Measurements from ENCODE around the gene TRIM29.

Gene TRIM29

GRCh38 chr11:120079750-120080610 lies 57.9 kb downstream of the TRIM29 start:
- no peak for DNase-seq (ENCODE audit: low read depth)
- TF ChIP-seq CTCF (IDR thresholded peaks at IDR 0.05; ENCODE audit: control insufficient read depth, insufficient read depth, low read depth, low read length, missing control alignments), result peak; percentile 65
- no peak overlapping the region for H3K4me3 ChIP-seq (ENCODE audit: control insufficient read depth, low read depth, low read length)

GRCh38 chr11:120078397-120078796 lies 59.5 kb downstream of the TRIM29 start:
- DNase-seq (ENCODE audit: low read depth), result no peak
- no peak for TF ChIP-seq CTCF (IDR thresholded peaks at IDR 0.05; ENCODE audit: control insufficient read depth, insufficient read depth, low read depth, low read length, missing control alignments)
- no peak overlapping the region for H3K4me3 ChIP-seq (ENCODE audit: control insufficient read depth, low read depth, low read length)

- no peak for DNase-seq (ENCODE audit: low read depth)
Observed at GRCh38 chr11:120074076-120074475, 63.8 kb downstream of the TRIM29 start.

GRCh38 chr11:120073196-120073595 lies 64.7 kb downstream of the TRIM29 start:
- no peak for TF ChIP-seq CTCF (IDR thresholded peaks at IDR 0.05; ENCODE audit: control insufficient read depth, insufficient read depth, low read depth, low read length, missing control alignments)
- no peak overlapping the region for H3K4me3 ChIP-seq (ENCODE audit: control insufficient read depth, low read depth, low read length)
- no peak for DNase-seq (ENCODE audit: low read depth)

More at GRCh38 chr11:120074076-120074475, 63.8 kb downstream of the TRIM29 start:
- TF ChIP-seq CTCF (IDR thresholded peaks at IDR 0.05; ENCODE audit: control insufficient read depth, insufficient read depth, low read depth, low read length, missing control alignments), result no peak
- no peak overlapping the region for H3K4me3 ChIP-seq (ENCODE audit: control insufficient read depth, low read depth, low read length)

GRCh38 chr11:120068114-120068573 lies 69.8 kb downstream of the TRIM29 start:
- TF ChIP-seq CTCF (IDR thresholded peaks at IDR 0.05; ENCODE audit: control insufficient read depth, insufficient read depth, low read depth, low read length, missing control alignments), result no peak
- DNase-seq (ENCODE audit: low read depth), result no peak
- no peak overlapping the region for H3K4me3 ChIP-seq (ENCODE audit: control insufficient read depth, low read depth, low read length)

- no peak for DNase-seq (ENCODE audit: low read depth)
- H3K4me3 ChIP-seq (ENCODE audit: control insufficient read depth, low read depth, low read length), result no peak overlapping the region
- TF ChIP-seq CTCF (IDR thresholded peaks at IDR 0.05; ENCODE audit: control insufficient read depth, insufficient read depth, low read depth, low read length, missing control alignments), result no peak
Observed at GRCh38 chr11:120067438-120068113, 70.3 kb downstream of the TRIM29 start.
